ENCODE results near the gene GPR21. TPM values are rescaled to one million over a fixed set of nuclear protein-coding genes. Genes with fewer than 3 reads are reported as not detected.

Gene GPR21
- total RNA-seq, 1 experiment from 2014 or later = 3.1 TPM

DNA sequence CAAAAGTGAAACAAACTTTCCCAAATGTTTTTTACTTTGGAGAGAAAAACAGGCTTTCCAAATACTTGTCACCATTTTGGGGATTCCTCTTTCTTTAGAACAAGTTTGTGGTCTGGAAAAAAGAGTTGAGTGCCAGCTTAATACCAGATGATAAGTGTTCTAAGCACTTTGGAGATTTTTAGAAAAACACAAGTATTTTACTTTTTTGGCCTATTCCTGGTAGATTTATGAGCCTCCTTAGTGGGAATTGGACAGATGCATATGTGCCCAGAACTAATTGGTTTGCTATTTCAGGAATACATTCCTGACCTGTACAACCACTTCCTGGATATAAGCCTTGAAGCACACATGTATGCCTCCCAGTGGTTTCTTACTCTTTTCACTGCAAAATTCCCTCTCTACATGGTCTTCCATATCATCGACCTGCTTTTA is 40.5 kb downstream of the GPR21 start:
- CTCF ChIA-PET = no interaction called here
- Mint-ChIP-seq H3K27me3 (ENCODE audit: unreplicated experiment) (no peaks in the 10 kb centered on the region), H3K36me3 (ENCODE audit: insufficient read depth, unreplicated experiment) (peaks cover 17% of the 10 kb centered on the region), H3K4me1 (ENCODE audit: low read depth, unreplicated experiment) (no peaks in the 10 kb centered on the region), H3K4me3 (ENCODE audit: low read depth, unreplicated experiment) (no peak overlapping the region), H3K27ac (ENCODE audit: unreplicated experiment) (no peak overlapping the region), H3K9me3 (ENCODE audit: low read depth, unreplicated experiment) (no peaks in the 10 kb centered on the region)
- intact Hi-C loops (cut with micrococcal nuclease; ENCODE audit: unreplicated experiment) = no loop called here
- DNase-seq = no peak
- TF ChIP-seq, protein P1, sequence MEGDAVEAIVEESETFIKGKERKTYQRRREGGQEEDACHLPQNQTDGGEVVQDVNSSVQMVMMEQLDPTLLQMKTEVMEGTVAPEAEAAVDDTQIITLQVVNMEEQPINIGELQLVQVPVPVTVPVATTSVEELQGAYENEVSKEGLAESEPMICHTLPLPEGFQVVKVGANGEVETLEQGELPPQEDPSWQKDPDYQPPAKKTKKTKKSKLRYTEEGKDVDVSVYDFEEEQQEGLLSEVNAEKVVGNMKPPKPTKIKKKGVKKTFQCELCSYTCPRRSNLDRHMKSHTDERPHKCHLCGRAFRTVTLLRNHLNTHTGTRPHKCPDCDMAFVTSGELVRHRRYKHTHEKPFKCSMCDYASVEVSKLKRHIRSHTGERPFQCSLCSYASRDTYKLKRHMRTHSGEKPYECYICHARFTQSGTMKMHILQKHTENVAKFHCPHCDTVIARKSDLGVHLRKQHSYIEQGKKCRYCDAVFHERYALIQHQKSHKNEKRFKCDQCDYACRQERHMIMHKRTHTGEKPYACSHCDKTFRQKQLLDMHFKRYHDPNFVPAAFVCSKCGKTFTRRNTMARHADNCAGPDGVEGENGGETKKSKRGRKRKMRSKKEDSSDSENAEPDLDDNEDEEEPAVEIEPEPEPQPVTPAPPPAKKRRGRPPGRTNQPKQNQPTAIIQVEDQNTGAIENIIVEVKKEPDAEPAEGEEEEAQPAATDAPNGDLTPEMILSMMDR (IDR thresholded peaks at IDR 0.05; ENCODE audit: unreplicated experiment) = no peak
- BruUV-seq (replicated peaks) = no TSS peak

DNA sequence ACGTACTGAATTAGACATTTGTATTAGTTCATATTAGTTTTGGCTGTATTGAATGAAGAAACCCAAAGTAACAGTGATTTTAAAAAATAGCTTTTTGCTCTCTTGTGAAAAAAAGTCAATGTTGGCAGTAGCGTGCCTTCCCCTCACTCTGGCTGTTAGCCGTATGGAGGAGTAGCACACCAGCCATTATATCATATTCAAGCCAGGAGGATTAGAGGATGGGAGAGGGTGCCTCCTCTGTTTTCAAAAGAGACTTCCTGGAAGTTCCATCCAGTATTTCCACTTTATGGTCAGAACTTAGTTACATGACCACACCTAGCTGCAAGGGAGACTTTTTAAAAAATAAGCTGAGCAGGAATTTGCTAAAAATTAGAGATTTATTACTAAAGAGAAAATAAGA is 41.2 kb downstream of the GPR21 start:
- intact Hi-C loops (cut with micrococcal nuclease; ENCODE audit: unreplicated experiment) = no loop called here
- no peaks in the 10 kb centered on the region for H3K9me3 Mint-ChIP-seq (ENCODE audit: low read depth, unreplicated experiment)
- no peaks in the 10 kb centered on the region for H3K27me3 Mint-ChIP-seq (ENCODE audit: unreplicated experiment)
- H3K36me3 Mint-ChIP-seq (ENCODE audit: insufficient read depth, unreplicated experiment) = peaks cover 24% of the 10 kb centered on the region
- no peaks in the 10 kb centered on the region for H3K4me1 Mint-ChIP-seq (ENCODE audit: low read depth, unreplicated experiment)
- BruUV-seq (replicated peaks) = no TSS peak
- H3K27ac Mint-ChIP-seq (ENCODE audit: unreplicated experiment) = no peak overlapping the region
- no peak overlapping the region for H3K4me3 Mint-ChIP-seq (ENCODE audit: low read depth, unreplicated experiment)
- DNase-seq = no peak
- TF ChIP-seq, protein P1 (IDR thresholded peaks at IDR 0.05; ENCODE audit: unreplicated experiment) = no peak
- CTCF ChIA-PET = no interaction called here

- Mint-ChIP-seq H3K36me3 (ENCODE audit: insufficient read depth, unreplicated experiment) (peaks cover 17% of the 10 kb centered on the region), H3K9me3 (ENCODE audit: low read depth, unreplicated experiment) (no peaks in the 10 kb centered on the region), H3K27me3 (ENCODE audit: unreplicated experiment) (no peaks in the 10 kb centered on the region), H3K4me3 (ENCODE audit: low read depth, unreplicated experiment) (no peak overlapping the region), H3K4me1 (ENCODE audit: low read depth, unreplicated experiment) (no peaks in the 10 kb centered on the region), H3K27ac (ENCODE audit: unreplicated experiment) (no peak overlapping the region)
- TF ChIP-seq, protein P1 (IDR thresholded peaks at IDR 0.05; ENCODE audit: unreplicated experiment) = no peak
- DNase-seq = no peak
- intact Hi-C loops (cut with micrococcal nuclease; ENCODE audit: unreplicated experiment) = loop anchor here (2.0 kb wide), 1 partner anchor 270 kb away; no protein-coding TSS in a partner anchor
- BruUV-seq (replicated peaks) = no TSS peak
- CTCF ChIA-PET = interaction anchor here (1.3 kb wide), 1 partner anchor 269 kb away, joined by 5 read pairs; no protein-coding TSS in a partner anchor
These were observed 47.0 kb downstream of the GPR21 start for GRCh38 chr9:123080444-123080843.

DNA sequence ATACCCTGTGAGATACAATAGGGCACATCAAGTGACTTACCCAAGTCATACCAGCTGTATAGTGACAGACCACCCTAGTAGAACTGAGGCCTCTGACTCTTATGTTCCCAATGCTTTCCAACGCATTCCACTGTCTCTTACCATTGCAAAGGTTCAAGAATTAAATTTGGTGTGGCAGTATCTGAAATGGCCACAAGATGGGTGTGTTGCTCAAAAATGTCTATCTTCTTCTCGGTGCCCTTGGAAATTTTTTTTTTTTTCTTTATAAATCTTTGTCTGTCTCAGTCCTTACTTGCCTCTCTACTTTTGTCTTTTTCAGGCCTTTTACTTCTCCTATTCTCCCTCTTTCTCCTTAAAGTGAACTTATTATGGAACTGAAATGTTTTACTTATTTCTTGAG is 48.4 kb downstream of the GPR21 start:
- TF ChIP-seq, protein P1 (IDR thresholded peaks at IDR 0.05; ENCODE audit: unreplicated experiment) = no peak
- no peaks in the 10 kb centered on the region for H3K9me3 Mint-ChIP-seq (ENCODE audit: low read depth, unreplicated experiment)
- no TSS peak for BruUV-seq (replicated peaks)
- no peak overlapping the region for H3K27ac Mint-ChIP-seq (ENCODE audit: unreplicated experiment)
- H3K27me3 Mint-ChIP-seq (ENCODE audit: unreplicated experiment) = no peaks in the 10 kb centered on the region
- H3K4me1 Mint-ChIP-seq (ENCODE audit: low read depth, unreplicated experiment) = no peaks in the 10 kb centered on the region
- peaks cover 23% of the 10 kb centered on the region for H3K36me3 Mint-ChIP-seq (ENCODE audit: insufficient read depth, unreplicated experiment)
- no peak overlapping the region for H3K4me3 Mint-ChIP-seq (ENCODE audit: low read depth, unreplicated experiment)
- intact Hi-C loops (cut with micrococcal nuclease; ENCODE audit: unreplicated experiment) = loop anchor here (2.0 kb wide), 1 partner anchor 269 kb away; no protein-coding TSS in a partner anchor
- CTCF ChIA-PET = no interaction called here
- DNase-seq = peak; percentile 6

Data from Calu3 (cell line).